IMR-90 (cell line): ENCODE measurements around the gene CTBP2. TPM values are rescaled to one million over a fixed set of nuclear protein-coding genes. Genes with fewer than 3 reads are reported as not detected.

Experiments
- ATAC-seq: fragments of 200-7000 bp; cut with Tn5 transposase; 2 replicates; pipeline ENCODE4 v1.9.1; 2020; ENCODE audit warnings: low read depth, mild to moderate bottlenecking, moderate library complexity
- Bru-seq: library from RNA; stranded (reverse); fragments of 400-500 nt; gene quantifications from one replicate; lab custom pipeline; 2021; lab: Mats Ljungman, UMichigan
- BruChase-seq, 2 experiments: library from RNA; stranded (reverse); fragments of 400-500 nt; gene quantifications; one replicate each; lab custom pipeline; 2021; lab: Mats Ljungman, UMichigan
- BruUV-seq: library from RNA; stranded (reverse); fragments of 400-500 nt; replicated peaks from 2 replicates; lab custom pipeline; 2021; lab: Mats Ljungman, UMichigan
- CTCF ChIA-PET: fragments of 300-600 bp; formaldehyde crosslinking; extraction: SDS; loops from one replicate; lab custom pipeline; 2021; ENCODE audit warnings: antibody characterized with exemption; lab: Yijun Ruan, JAX
- POLR2A ChIA-PET: fragments of 300-600 bp; sonication (Branson Sonifier 250); formaldehyde crosslinking; loops from one replicate; lab custom pipeline; 2022; ENCODE audit warnings: antibody characterized with exemption; ENCODE audit not compliant: unreplicated experiment; lab: Charles Lee
- DNase-seq: peaks from one replicate; pipeline ENCODE4 v3.0.0; 2013
- H2AFZ ChIP-seq: replicated peaks from 2 replicates; pipeline ENCODE3; 2013; ENCODE audit warnings: low read length, mild to moderate bottlenecking; ENCODE audit not compliant: poor library complexity
- H2AK5ac ChIP-seq: 2 replicates; pipeline ENCODE4 v1.6.1; 2013; ENCODE audit warnings: low read depth, low read length, inconsistent platforms
- H2AK9ac ChIP-seq: replicated peaks from 2 replicates; pipeline ENCODE3; 2013; ENCODE audit warnings: mild to moderate bottlenecking, low read depth, low read length, moderate library complexity; ENCODE audit not compliant: poor library complexity
- H2BK120ac ChIP-seq: 2 replicates; pipeline ENCODE4 v1.6.1; 2013; ENCODE audit warnings: low read depth, low read length, inconsistent platforms
- H2BK15ac ChIP-seq: 3 replicates; pipeline ENCODE4 v1.6.1; 2013; ENCODE audit warnings: low read depth, low read length, inconsistent platforms
- H2BK20ac ChIP-seq: 2 replicates; pipeline ENCODE4 v1.6.1; 2013; ENCODE audit warnings: low read depth, mild to moderate bottlenecking, inconsistent platforms, low read length, moderate library complexity
- H2BK5ac ChIP-seq: 2 replicates; pipeline ENCODE4 v1.6.1; 2013; ENCODE audit warnings: mild to moderate bottlenecking, low read depth, low read length, inconsistent platforms; ENCODE audit not compliant: poor library complexity, severe bottlenecking
- H3K14ac ChIP-seq: replicated peaks from 2 replicates; pipeline ENCODE4 v1.6.1; 2013; ENCODE audit warnings: low read depth, low read length, inconsistent platforms
- H3K18ac ChIP-seq: 2 replicates; pipeline ENCODE4 v1.6.1; 2013; ENCODE audit warnings: low read depth, low read length, control low read depth
- H3K23ac ChIP-seq: 2 replicates; pipeline ENCODE4 v1.6.1; 2013; ENCODE audit warnings: low read depth, low read length, inconsistent platforms
- H3K27ac ChIP-seq: 2 replicates; pipeline ENCODE4 v1.5.1; 2013; ENCODE audit warnings: mild to moderate bottlenecking, control low read depth, low read length; ENCODE audit not compliant: insufficient read depth
- H3K27me3 ChIP-seq: 2 replicates; pipeline ENCODE4 v1.6.1; 2013; ENCODE audit warnings: low read length; ENCODE audit not compliant: control insufficient read depth, insufficient read depth
- H3K36me3 ChIP-seq: 2 replicates; pipeline ENCODE4 v1.6.1; 2013; ENCODE audit warnings: low read length, mixed read lengths; ENCODE audit not compliant: control insufficient read depth, insufficient read depth
- H3K4ac ChIP-seq: 2 replicates; pipeline ENCODE4 v1.6.1; 2013; ENCODE audit warnings: low read depth, low read length, inconsistent platforms
- H3K4me1 ChIP-seq: 2 replicates; pipeline ENCODE4 v1.6.1; 2013; ENCODE audit warnings: low read length, mixed read lengths; ENCODE audit not compliant: control insufficient read depth, insufficient read depth
- H3K4me2 ChIP-seq: 2 replicates; pipeline ENCODE4 v1.6.1; 2013; ENCODE audit warnings: low read depth, mild to moderate bottlenecking, control low read depth, low read length, moderate library complexity
- H3K4me3 ChIP-seq: 2 replicates; pipeline ENCODE4 v1.5.1; 2013; ENCODE audit warnings: low read depth, mild to moderate bottlenecking, control low read depth, low read length, moderate library complexity; ENCODE audit not compliant: insufficient read depth
- H3K56ac ChIP-seq: 2 replicates; pipeline ENCODE4 v1.6.1; 2013; ENCODE audit warnings: low read length, inconsistent platforms; ENCODE audit not compliant: insufficient read depth; ENCODE audit errors: extremely low read depth
- H3K79me1 ChIP-seq, 2 experiments: 2 replicates each; pipeline ENCODE4 v1.6.1; 2013; ENCODE audit warnings: low read length in 2 of 2, inconsistent platforms in 1 of 2, low read depth in 1 of 2
- H3K9ac ChIP-seq: 2 replicates; pipeline ENCODE4 v1.6.1; 2013; ENCODE audit warnings: low read depth, low read length, control low read depth
- H3K9me1 ChIP-seq: 2 replicates; pipeline ENCODE4 v1.6.1; 2013; ENCODE audit warnings: low read length, inconsistent platforms; ENCODE audit not compliant: insufficient read depth
- H3K9me3 ChIP-seq: 2 replicates; pipeline ENCODE4 v1.6.1; 2013; ENCODE audit warnings: low read length; ENCODE audit not compliant: control insufficient read depth, insufficient read depth
- H4K20me1 ChIP-seq: 2 replicates; pipeline ENCODE4 v1.6.1; 2013; ENCODE audit warnings: low read length, inconsistent platforms; ENCODE audit not compliant: insufficient read depth
- H4K5ac ChIP-seq: 2 replicates; pipeline ENCODE4 v1.6.1; 2013; ENCODE audit warnings: mild to moderate bottlenecking, low read depth, low read length, control low read depth
- H4K8ac ChIP-seq, 2 experiments: 2 replicates each; pipeline ENCODE4 v1.6.1; 2013; ENCODE audit warnings: low read depth in 2 of 2, low read length in 2 of 2, control low read depth in 1 of 2, inconsistent platforms in 1 of 2
- H4K91ac ChIP-seq: 2 replicates; pipeline ENCODE4 v1.6.1; 2013; ENCODE audit warnings: low read depth, low read length, inconsistent platforms; ENCODE audit not compliant: insufficient read depth
- BHLHE40 ChIP-seq: fragments of 150-350 bp; IDR thresholded peaks from 2 replicates; pipeline ENCODE4 v1.6.1; 2016; ENCODE audit warnings: mild to moderate bottlenecking, low read depth, low read length
- CEBPB ChIP-seq: IDR thresholded peaks from 2 replicates; pipeline ENCODE4 v1.6.1; 2012; ENCODE audit warnings: low read depth, low read length, improper control_type of control experiment
- CHD1 ChIP-seq: IDR thresholded peaks from 2 replicates; pipeline ENCODE4 v1.6.1; 2012; ENCODE audit warnings: low read depth, low read length, improper control_type of control experiment
- CTCF ChIP-seq: conservative IDR thresholded peaks from 2 replicates; pipeline ENCODE4 v1.5.1; 2012; ENCODE audit warnings: mild to moderate bottlenecking, low read depth, low read length, improper control_type of control experiment
- ELK1 ChIP-seq: fragments of 150-350 bp; IDR thresholded peaks from 2 replicates; pipeline ENCODE4 v1.6.1; 2016; ENCODE audit warnings: low read depth, mild to moderate bottlenecking, low read length, moderate library complexity, borderline replicate concordance
- FOS ChIP-seq: fragments of 150-350 bp; IDR thresholded peaks from 2 replicates; pipeline ENCODE4 v1.6.1; 2016; ENCODE audit warnings: low read depth, low read length
- MAFK ChIP-seq: IDR thresholded peaks from 2 replicates; pipeline ENCODE4 v1.6.1; 2012; ENCODE audit warnings: low read depth, low read length, improper control_type of control experiment
- MAZ ChIP-seq: IDR thresholded peaks from 2 replicates; pipeline ENCODE4 v1.6.1; 2012; ENCODE audit warnings: low read depth, mild to moderate bottlenecking, low read length, improper control_type of control experiment, moderate library complexity, borderline replicate concordance
- MXI1 ChIP-seq: IDR thresholded peaks from 2 replicates; pipeline ENCODE4 v1.6.1; 2012; ENCODE audit warnings: low read depth, mild to moderate bottlenecking, low read length, moderate library complexity, borderline replicate concordance
- POLR2A ChIP-seq: IDR thresholded peaks from 2 replicates; pipeline ENCODE4 v1.6.1; 2012; ENCODE audit warnings: mild to moderate bottlenecking, low read depth, low read length
- SMC3 ChIP-seq: fragments of 150-350 bp; IDR thresholded peaks from 2 replicates; pipeline ENCODE4 v1.6.1; 2016; ENCODE audit warnings: low read depth, mild to moderate bottlenecking, antibody characterized with exemption, low read length, moderate library complexity
- WGBS, 2 experiments: methylation state at CpG; one replicate each; pipeline versions ENCODE4 v1.1.5 to v1.1.7; 2013; ENCODE audit warnings: missing lambda C conversion rate in 2 of 2; ENCODE audit not compliant: insufficient read length in 1 of 2; ENCODE audit errors: extremely low coverage in 2 of 2; 5-methylcytosine and 5-hydroxymethylcytosine counted together
- dilution Hi-C: fragments of 300-500 bp; cut with HindIII; formaldehyde crosslinking; loops from one replicate; pipeline ENCODE4 v1.14.3; 2018; ENCODE audit warnings: low sequenced_read_pairs; ENCODE audit not compliant: unreplicated experiment
- in situ Hi-C: fragments of 300-500 bp; cut with MboI; formaldehyde crosslinking; loops from 3 replicates; pipeline ENCODE4 v1.14.3; 2019; ENCODE audit warnings: low sequenced_read_pairs, inconsistent platforms, mixed read lengths
- intact Hi-C: fragments of 100-400 bp; cut with micrococcal nuclease; formaldehyde crosslinking; loops from 2 replicates; pipeline ENCODE4 v1.10.0; 2022
- long read RNA-seq: library from polyadenylated mRNA; unstranded; transcript quantifications from one replicate; pipeline ENCODE4 v2.0.0, GENCODE V29; 2021; ENCODE audit not compliant: unreplicated experiment
- polyA plus RNA-seq, 3 experiments: library from polyadenylated mRNA; depleted of rRNA; stranded (reverse); fragments of >200 nt; gene quantifications; 2 replicates each; pipeline ENCODE4 v1.2.3, GENCODE V29; 2012; ENCODE audit warnings: low replicate concordance in 1 of 3
- total RNA-seq: library from RNA; depleted of rRNA; stranded (reverse); fragments of >200 nt; gene quantifications from 2 replicates; pipeline ENCODE4 v1.2.3, GENCODE V29; 2012; rRNA removed

The CTBP2 gene
- 74.2 and 81.0 TPM in 2 replicates for total RNA-seq
- 80.2 and 86.6 TPM in 2 replicates for polyA plus RNA-seq (2012; rRNA removed)
- polyA plus RNA-seq (2012; cell fraction: cytosol; rRNA removed), result 63.0 and 104 TPM in 2 replicates
- polyA plus RNA-seq (2012; cell fraction: nucleus; rRNA removed; ENCODE audit: low replicate concordance), result 167 and 220 TPM in 2 replicates
- percentile 93 among the genes with signal in this experiment for Bru-seq, nascent RNA
- percentile 91 among the genes with signal in this experiment for BruChase-seq, experiment 1, labeled RNA remaining after a 6-hour chase
- percentile 96 among the genes with signal in this experiment for BruChase-seq, experiment 2, labeled RNA remaining after a 2-hour chase
- long read RNA-seq, full-length matches to known transcripts, result 40 of 108 reads
- long read RNA-seq, partial matches to known transcripts, result 18 of 108 reads
- long read RNA-seq, other reads (novel, unspliced or antisense), result 50 of 108 reads

- CTCF ChIA-PET, result interaction anchor here (0.6 kb wide), 1 partner anchor 24 kb away, joined by 3 read pairs; no protein-coding TSS in a partner anchor
- H3K23ac ChIP-seq, result peak within 1 kb of the TSS; percentile 81; the same call in 1 of the 2 replicates
- H3K9me3 ChIP-seq, result no peaks in the 10 kb centered on the region
- no peaks in the 10 kb centered on the region for H3K27me3 ChIP-seq
- in situ Hi-C loops (loop anchor here (10.0 kb wide), 3 partner anchors 105 to 545 kb away; no protein-coding TSS in a partner anchor), intact Hi-C loops (loop anchor here (1.0 to 5.0 kb wide), 5 partner anchors 163 to 558 kb away; no protein-coding TSS in a partner anchor), dilution Hi-C loops (no loop called here)
- H2AK5ac ChIP-seq, result no peak within 1 kb of the TSS; the same call in 1 of the 2 replicates
- peak within 1 kb of the TSS; percentile 98 for H3K4me3 ChIP-seq
- H3K18ac ChIP-seq, result peak within 1 kb of the TSS; percentile 80; the same call in 1 of the 2 replicates
- peak within 1 kb of the TSS; percentile 54; the same call in 1 of the 2 replicates for H3K56ac ChIP-seq
- no peak within 1 kb of the TSS for H2BK20ac ChIP-seq
- H4K20me1 ChIP-seq, result peaks cover 32% of the 10 kb centered on the region
- no peaks in the 10 kb centered on the region for H3K36me3 ChIP-seq
- peak within 1 kb of the TSS; percentile 72 for H3K14ac ChIP-seq
- peak within 1 kb of the TSS; percentile 84 for H3K27ac ChIP-seq
- H2AFZ ChIP-seq, result peak within 1 kb of the TSS; percentile 96
- peak within 1 kb of the TSS; percentile 91 for H2AK9ac ChIP-seq
- no peak within 1 kb of the TSS for H2BK15ac ChIP-seq
- H4K8ac ChIP-seq, result peak within 1 kb of the TSS; percentile 62 to 83; a peak in 2 of 4 replicates
- H3K9me1 ChIP-seq, result peaks cover 6% of the 10 kb centered on the region
- H3K79me1 ChIP-seq, result peaks cover 0 to 2% of the 10 kb centered on the region in 2 experiments
- H2BK120ac ChIP-seq, result peak within 1 kb of the TSS; percentile 45; the same call in 1 of the 2 replicates
- peaks cover 11% of the 10 kb centered on the region for H3K4me1 ChIP-seq
- no peak within 1 kb of the TSS for H4K5ac ChIP-seq
- H3K4me2 ChIP-seq, result peak within 1 kb of the TSS; percentile 79
- DNase-seq (no peak), ATAC-seq (peak; percentile 24)
- peak within 1 kb of the TSS; percentile 10 for H4K91ac ChIP-seq
- peak within 1 kb of the TSS; percentile 76 for H3K4ac ChIP-seq
- H3K9ac ChIP-seq, result peak within 1 kb of the TSS; percentile 86
- no TSS peak for BruUV-seq
- peak within 1 kb of the TSS; percentile 83 for H2BK5ac ChIP-seq
- WGBS, 2 experiments, result 1% methylated on average over 13 of the region's 103 CpGs; no CpG with 5 or more reads in 1 of the 2 experiments
- POLR2A ChIA-PET, result interaction anchor here (0.6 kb wide), 1 partner anchor 141 kb away, joined by 8 read pairs; no protein-coding TSS in a partner anchor
- TF ChIP-seq MXI1 (0 out of 2 replicates have a peak, but pooled peaks have one; percentile 19), FOS (no peak), MAZ (peak; percentile 43; the same call in 1 of the 2 replicates), MAFK (no peak), BHLHE40 (no peak), CEBPB (no peak), SMC3 (no peak), CTCF (no peak), CHD1 (no peak), POLR2A (no peak; the same call in 1 of the 2 replicates), ELK1 (no peak)
Measured at GRCh38 chr10:125159932-125160855, at the start of gene CTBP2. Gene CTBP2 (minus strand): TSS chr10:125160563.
